ENCODE measurements around the gene STAC2.

STAC2 gene

GRCh38 chr17:39231591-39232551, 6.1 kb upstream of the STAC2 start:
- peak; percentile 46 for DNase-seq

- DNase-seq: no peak
These were observed 5.4 kb upstream of the STAC2 start for GRCh38 chr17:39231091-39231561.

- DNase-seq: no peak
These were observed 4.6 kb upstream of the STAC2 start for GRCh38 chr17:39230361-39230760.

GRCh38 chr17:39229274-39229913, 3.6 kb upstream of the STAC2 start:
- DNase-seq: no peak

- no peak for DNase-seq
These were observed 1.7 kb upstream of the STAC2 start for GRCh38 chr17:39227364-39227919.

GRCh38 chr17:39225959-39226683, 376 bp upstream of the STAC2 start:
- no peak for DNase-seq

GRCh38 chr17:39224778-39225307, 902 bp downstream of the STAC2 start:
- DNase-seq: no peak

GRCh38 chr17:39223907-39224777, 1.6 kb downstream of the STAC2 start:
- DNase-seq: no peak

- no peak for DNase-seq
These were observed 2.6 kb downstream of the STAC2 start for GRCh38 chr17:39222866-39223834.

GRCh38 chr17:39222151-39222550, 3.6 kb downstream of the STAC2 start:
- no peak for DNase-seq

GRCh38 chr17:39221572-39221971, 4.2 kb downstream of the STAC2 start:
- DNase-seq: no peak

GRCh38 chr17:39219647-39220154, 6.0 kb downstream of the STAC2 start:
- DNase-seq: no peak

- no peak for DNase-seq
These were observed 6.8 kb downstream of the STAC2 start for GRCh38 chr17:39218906-39219305.

GRCh38 chr17:39217734-39218369, 7.9 kb downstream of the STAC2 start:
- DNase-seq: no peak

GRCh38 chr17:39213852-39214251, 11.9 kb downstream of the STAC2 start:
- DNase-seq: no peak

GRCh38 chr17:39212841-39213480, 12.8 kb downstream of the STAC2 start:
- no peak for DNase-seq

GRCh38 chr17:39212195-39212810, 13.4 kb downstream of the STAC2 start:
- no peak for DNase-seq

GRCh38 chr17:39210093-39210434, 15.7 kb downstream of the STAC2 start:
- DNase-seq: no peak

Data from activated CD4-positive, alpha-beta T cell treated with anti-CD3 and anti-CD28 coated beads, Interleukin-10, Interleukin-2, amounts not matched to agents 100 ng/mL and 50 ng/mL, durations not matched to agents 16 hours and 8 hours (primary cell).